ENCODE results near the gene IGFL2.
"Not testable (repeated sequence)": the region's sequence is repeated elsewhere in the genome, so short reads cannot be mapped to it uniquely, and the experiment has no call there.

Gene IGFL2

DNA sequence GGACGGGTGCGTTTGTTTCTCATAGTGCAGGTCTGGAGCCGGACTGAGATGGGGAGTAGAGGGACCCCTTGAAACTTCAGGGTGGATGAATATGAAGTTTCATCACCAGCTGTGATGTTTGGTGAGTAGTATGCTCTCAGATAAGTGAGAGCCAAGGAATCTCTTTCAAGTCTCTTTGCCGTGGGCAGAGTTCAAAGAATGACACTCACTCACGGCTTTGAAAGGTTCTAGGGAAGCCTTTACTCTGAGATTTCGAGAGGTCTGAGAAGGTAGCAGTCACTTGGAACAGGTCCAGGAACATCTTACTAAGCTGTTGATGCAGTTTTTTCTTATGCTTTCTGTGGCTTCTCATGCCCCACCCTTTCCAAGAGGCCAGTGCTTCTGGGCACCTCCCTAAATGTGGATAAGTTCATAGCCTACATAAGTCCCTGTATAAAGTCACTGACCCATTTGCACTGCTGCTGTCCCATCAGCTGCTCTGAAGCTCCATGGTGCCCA lies at the start of gene IGFL2:
Gene IGFL2 (plus strand): TSS at position 448 of the 498 bp plus-strand sequence. CDS start 41 bp downstream, at position 489.
- no peak for DNase-seq (ENCODE audit: low spot score)

DNA sequence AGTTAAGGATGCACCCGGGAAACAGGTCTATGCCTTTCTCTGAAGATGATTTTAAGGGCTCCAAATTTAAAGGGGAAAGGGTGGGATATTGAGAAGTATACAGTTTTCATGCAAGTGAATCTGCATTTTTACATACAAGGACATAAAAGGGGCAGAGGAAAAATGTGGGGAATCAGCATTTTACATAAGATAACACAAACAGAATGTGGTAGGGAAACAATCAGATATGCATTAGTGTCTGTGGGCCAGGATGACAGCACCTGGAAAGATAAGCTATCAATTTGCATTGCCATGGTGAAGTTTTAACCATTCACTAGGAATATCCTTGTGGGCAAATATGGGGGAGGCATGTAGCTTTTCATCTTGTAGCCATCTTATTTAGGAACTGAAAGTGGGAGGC lies 47.7 kb upstream of the IGFL2 start:
- DNase-seq (ENCODE audit: low spot score) = no peak

DNA sequence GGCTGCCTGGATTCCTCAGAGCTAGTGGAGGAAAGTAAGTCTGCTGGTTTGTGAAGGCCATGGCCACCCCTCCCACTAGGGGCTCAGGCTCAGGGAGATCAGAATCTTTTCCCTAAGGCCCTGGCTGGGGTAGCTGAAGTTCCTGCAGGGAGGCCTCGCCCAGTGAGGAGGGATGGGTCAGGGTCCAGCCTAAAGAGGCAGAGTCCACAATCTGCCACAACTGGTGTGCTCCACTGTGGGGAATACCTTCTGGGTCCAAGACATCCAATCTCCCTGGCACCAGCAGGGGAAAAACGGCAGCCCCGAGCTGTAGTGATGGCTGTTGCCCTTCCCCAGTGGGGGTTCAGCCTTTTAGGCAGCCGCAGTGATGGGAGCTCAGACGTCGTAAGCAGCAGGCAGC lies 46.7 kb upstream of the IGFL2 start:
- DNase-seq (ENCODE audit: low spot score) = no peak

DNA sequence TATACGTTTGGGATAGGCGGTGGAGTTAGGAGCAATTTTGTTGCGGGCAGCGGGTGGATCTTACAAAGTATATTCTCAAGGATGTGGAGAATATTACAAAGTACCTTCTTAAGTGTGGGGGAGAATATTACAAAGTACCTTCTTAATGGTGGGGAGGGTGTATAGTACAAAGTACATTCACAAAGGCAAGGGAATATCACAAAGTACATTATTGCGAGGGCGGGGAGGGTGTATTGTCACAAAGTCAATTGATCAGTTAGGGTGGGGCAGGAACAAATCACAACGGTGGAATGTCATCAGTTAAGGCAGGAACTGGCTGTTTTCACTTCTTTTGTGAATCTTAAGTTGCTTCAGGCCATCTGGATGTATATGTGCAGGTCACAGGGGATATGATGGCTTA lies 45.7 kb upstream of the IGFL2 start:
- not testable (repeated sequence) for DNase-seq (ENCODE audit: low spot score)

DNA sequence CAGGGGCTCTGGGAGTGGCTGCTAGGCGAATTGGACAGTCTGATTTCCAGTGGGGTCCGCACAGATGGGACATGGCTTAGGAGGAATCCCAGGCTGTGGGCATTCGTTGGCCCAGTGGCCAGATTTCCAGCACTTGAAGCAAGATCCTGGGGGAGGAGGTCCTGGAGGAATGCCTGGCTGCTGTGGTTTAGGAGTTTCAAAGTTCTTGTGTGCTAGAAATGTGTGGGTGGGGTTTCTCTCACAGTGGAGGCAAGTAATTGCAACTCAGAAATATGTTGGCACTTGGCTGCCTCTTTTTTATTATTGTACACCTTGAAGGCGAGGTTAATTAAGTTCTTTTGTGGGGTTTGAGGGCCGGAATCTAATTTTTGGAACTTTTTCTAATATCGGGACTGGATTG lies 40.7 kb upstream of the IGFL2 start:
- DNase-seq (ENCODE audit: low spot score) = no peak

DNA sequence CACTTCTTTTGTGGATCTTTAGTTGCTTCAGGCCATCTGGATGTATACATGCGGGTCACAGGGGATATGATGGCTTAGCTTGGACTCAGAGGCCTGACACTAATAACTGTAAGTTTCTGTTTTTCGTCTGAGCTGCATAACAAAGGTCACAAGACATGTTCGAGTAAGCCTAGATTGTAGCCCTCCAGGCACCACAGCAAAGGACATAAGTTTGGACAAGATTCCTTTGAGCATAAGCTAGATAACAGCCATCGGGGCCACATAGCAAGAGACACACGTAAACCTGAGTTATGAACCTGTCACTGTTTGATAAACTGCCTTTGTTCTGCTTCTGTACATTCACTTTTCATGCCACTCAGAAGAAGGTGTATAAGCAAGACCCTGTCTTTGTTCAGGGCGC lies 38.2 kb upstream of the IGFL2 start:
- no peak for DNase-seq (ENCODE audit: low spot score)

DNA sequence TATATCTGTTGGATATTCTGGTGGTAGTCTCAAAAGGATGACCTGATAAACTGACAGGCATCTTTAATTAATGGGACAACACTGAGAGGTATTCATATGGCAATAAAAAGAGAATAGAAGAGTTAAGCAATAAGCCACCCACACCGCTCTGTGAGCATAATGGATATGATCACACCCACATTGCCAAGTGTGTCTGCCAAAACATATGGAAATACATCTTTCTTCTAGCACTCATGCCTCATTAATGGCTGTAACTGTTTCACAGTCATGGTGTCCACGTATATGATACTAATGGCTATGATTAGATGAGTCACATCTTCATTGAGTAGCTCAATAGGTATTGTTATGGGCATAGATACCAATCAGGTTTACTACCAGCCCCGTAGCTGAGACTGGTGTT lies 36.7 kb upstream of the IGFL2 start:
- DNase-seq (ENCODE audit: low spot score) = no peak

DNA sequence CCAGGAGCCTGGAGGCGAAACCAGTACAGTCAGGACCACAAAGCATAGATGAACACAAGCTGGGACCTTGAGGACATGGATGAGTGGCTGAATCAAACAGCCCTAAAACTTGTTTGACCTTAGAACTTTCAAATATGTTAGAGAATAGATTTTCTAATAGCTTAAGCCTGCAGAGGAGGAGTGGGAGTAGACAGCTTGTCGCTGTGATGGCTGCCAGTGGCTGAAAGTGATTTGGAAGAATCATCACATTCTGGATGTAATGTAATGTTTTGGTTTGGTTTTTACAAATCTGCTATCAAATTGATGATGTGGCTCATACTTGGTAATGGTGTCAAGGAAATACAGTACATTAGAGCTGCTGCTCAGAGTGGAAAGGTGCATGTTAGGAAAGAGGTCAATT lies 35.5 kb upstream of the IGFL2 start:
- DNase-seq (ENCODE audit: low spot score) = no peak

DNA sequence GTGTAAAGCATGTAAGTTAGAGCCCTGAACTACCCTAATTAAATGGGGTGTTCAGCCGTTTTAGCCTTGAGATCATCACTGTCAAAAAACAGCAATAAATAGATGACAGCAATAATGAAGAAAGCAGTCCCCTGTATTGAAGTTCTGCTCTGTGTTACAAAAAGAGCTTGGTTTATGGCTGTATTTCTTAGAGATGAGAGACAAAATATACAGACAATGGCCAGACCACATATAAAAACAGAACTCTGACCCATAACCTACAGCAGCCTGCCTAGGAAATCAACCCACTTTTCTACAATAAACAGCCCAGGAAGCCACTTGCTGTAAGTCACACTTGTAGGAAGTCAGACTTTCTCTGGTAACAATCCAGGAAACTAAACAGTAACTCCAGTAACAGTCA lies 34.3 kb upstream of the IGFL2 start:
- DNase-seq (ENCODE audit: low spot score) = no peak

DNA sequence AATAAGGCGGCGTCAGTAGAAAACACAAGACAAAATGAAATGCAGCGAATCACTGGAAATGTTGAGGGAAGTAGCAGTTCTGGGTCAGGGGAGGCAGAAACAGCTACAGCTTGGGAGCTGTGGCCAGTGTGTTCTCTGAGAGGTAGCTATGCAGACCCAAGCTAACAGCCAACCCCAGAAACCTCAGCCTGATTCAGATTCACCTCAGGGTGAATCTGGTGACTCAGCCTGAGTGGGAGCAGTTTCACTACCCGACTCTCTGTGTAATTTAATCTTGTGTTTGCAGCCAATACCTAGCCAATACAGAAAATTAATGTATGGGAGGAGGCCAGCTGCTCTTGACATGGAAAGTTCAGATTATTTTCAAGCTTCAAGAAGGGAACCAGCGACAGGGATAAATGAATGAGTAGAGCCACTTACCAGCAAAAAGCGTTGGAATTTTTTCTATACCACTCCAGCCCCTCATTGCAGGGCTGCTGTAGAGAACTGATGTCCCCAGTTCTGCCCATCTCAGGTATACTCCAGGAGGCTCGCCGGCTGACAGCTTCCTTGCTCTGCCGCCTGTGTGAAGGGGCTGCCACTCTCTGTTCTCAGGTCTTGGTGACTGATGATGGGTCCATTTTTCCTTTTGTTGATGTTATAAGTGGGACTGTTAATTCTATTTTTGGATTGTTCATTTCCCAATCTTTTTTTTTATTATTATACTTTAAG lies 32.5 kb upstream of the IGFL2 start:
- DNase-seq (ENCODE audit: low spot score) = peak; percentile 65

DNA sequence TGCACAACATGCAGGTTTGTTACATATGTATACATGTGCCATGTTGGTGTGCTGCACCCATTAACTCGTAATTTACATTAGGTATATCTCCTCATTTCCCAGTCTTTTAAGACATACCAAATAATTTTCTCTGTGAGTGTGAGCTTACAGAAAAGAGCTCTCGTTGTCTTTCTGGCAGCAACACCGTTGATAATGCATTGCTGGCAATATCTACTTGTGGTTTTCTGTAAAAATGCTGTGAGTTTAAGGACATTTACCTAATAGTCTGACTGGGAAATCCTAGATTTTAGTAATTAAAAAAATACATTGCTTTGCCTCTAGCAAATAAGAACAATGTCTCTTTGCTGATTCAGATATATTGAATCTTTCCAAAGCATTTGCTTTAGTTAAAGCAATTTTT lies 31.9 kb upstream of the IGFL2 start:
- DNase-seq (ENCODE audit: low spot score) = no peak

DNA sequence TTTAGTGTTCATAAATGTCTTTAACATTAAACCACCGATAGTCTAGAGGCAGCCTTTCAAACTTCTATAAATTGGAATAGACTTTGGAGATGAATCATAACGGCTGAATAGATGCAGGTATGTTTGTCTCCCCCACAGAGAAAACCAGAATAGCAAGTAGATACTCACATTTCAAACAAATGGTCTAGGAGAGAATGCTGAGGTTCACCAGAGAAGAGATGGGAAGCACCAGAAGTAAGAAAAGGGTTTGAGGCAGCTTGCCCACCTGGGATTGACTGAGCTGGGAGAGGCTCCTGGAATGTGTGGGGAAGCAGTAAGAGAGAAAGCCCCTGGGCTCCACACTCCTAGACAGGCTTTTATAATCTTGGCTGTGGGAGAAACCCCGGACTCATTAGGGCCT lies 29.9 kb upstream of the IGFL2 start:
- no peak for DNase-seq (ENCODE audit: low spot score)

DNA sequence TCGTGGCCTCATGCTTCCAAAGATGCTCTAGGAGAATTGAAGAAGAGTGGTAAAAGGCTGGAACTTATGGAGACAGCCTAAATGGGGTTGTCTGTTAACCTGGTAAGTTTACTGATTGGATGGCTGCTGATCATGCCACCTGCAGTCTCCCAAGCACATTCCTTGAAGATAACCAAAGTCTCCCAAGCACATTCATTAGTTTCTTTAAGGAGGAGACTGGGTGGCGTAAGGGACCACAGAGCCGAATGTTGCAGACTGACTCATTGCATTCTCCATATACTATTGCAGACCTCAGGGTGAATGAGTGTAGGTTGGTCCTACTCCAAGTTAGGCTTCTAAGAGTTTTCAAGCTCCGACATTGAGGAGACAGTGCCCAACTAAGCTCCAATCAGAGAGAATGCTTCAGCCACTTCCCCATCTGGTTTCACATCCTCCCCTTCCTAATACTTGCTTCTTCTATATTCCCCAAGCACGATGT lies 23.4 kb upstream of the IGFL2 start, which contains the start of gene IGFL3:
Gene IGFL3 (minus strand): TSS at position 51 of the 478 bp plus-strand sequence. CDS start 39 bp downstream, at position 12.
- no peak for DNase-seq (ENCODE audit: low spot score)

DNA sequence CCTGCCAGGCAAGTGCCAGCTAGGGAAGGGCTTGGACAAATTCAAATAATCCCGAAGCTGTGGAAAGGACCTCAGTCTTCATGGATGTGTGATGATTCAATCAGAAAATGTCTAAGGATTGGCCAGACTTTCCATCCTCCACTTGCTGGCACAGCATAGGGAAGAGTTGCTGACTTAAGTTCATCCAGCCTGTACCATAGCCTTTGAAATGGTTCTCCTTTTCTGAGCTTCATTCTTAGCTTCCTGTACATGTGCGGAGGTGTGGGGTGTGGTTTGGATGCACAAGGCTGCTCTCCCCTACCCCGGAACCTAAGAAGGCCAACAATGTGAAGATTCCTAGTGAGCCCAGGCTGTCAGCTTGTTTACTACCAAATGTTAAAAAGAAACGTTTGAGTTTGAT lies 22.6 kb upstream of the IGFL2 start:
- DNase-seq (ENCODE audit: low spot score) = no peak

DNA sequence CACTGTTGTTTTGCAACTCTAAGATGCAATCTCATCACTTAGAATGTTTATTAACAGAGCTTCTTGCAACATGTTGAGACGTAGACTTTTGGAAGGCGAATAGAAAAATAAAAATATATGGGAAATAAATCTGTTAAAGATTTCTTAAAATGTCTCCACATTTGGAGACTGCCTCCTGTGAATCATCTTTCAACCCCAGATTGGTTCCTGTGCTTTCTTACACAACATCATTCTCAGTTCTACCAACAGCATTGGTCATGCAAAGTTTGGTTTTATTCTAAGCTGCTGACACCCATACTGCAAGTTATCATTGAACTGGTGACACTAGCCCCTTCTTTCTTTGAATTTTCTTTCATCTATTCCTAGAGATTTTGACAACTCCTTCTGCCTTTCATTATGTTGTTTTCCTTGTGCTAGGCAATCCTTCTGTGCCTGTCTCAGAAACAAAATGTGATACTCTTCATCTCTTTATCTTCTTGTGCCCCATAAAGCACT lies 21.9 kb upstream of the IGFL2 start:
- DNase-seq (ENCODE audit: low spot score) = no peak

DNA sequence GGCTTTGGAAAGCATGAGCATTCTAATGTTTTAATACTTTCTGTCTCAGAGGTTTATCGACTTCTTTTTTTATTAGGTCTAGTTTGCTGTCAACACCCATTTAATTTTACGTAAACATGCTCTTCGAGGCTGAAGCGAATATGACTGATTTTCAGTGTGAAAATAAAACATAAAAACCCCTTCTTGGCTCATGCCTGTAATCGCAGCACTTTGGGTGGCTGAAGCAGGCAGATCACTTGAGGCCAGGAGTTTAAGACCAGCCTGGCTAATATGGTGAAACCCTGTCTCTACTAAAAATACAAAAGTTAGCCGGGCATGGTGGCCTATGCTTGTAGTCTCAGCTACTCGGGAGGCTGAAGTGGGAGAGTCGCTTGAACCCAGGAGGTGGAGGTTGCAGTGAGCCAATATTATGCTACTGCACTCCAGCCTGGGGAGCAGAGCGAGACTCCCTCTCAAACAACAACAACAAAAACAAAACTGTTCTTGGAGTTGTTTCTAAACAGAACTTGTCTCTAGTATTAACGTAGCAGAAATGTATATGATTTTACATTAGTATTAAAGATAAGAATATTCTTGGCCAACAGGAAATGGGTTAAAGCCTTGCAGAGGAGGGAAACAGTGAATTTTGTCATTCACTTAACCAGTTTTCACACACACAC lies 16.4 kb upstream of the IGFL2 start:
- no peak for DNase-seq (ENCODE audit: low spot score)

DNA sequence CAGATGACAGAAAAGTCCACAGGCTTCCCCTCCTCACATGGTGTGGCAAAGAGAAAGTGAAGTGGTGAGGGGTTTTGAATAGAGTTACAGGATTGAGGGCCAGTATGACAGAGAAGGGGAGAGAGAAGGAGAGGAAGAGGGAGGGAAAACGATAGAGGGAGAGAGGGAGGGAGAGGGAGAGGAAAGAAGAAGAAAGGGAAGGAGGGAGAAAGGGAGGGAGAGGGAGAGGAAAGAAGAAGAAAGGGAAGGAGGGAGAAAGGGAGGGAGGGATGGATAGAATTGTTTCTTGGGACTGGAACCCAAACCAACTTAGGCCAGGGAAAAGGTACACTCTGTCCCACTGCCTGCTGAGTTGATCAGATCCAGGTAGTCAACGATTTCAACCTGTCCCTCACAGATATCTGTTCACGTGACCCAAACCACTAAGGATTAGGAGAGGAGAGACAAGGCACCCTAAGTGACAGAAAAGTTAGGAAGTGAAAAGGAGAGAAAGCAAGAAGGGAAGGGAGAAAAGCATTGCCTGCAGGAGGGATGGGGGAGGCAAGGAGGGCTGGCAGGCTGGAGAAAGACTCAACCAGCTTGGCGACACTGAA lies 15.4 kb upstream of the IGFL2 start:
- no peak for DNase-seq (ENCODE audit: low spot score)

DNA sequence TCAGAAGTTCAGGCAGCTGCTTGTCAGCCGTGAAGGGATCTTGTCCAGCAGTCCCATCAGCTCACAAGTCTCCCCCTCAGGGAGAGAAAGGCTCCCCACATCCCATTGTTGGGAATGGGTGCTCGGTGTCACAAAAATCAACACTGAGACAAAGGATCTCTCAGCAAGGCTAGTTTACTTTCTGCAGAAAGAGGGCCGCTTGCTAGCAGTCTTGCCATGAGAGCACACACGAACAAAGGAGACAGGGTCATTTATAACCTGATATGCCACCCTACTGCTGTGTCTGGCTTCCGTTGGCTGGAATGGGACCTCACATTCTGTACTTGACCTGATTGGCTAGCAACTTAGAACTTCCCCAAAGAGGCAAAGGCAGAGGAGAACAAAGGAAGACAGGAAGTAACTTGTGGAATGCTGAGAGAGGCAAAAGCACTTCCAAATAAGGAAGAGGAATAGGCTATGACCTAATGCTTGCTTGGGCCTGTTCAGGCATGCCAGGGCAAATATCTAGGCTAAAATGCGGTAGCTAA lies 14.9 kb upstream of the IGFL2 start:
- DNase-seq (ENCODE audit: low spot score) = no peak

DNA sequence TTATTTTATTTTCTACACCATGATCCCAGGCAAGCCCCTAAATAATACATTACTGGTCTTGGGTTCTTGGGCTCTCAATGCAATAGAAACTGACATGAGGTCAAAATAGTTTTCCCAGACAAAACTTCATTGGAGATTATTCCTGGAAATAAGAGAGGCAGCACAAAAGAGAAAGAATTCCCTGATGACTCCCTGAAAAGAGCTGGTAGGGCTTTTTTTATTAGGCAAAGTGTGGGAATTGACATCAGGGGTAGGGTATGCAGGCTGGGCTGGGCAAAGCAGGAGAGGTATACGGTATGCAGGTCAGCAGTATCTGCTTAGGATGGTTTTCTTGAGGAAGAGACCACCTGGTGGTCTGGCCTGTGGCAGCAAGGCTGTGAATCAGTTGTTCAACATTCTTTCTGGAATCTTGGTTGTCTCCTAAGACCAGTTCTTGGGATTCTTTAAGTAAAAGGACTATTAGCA lies 14.2 kb upstream of the IGFL2 start:
- DNase-seq (ENCODE audit: low spot score) = no peak

DNA sequence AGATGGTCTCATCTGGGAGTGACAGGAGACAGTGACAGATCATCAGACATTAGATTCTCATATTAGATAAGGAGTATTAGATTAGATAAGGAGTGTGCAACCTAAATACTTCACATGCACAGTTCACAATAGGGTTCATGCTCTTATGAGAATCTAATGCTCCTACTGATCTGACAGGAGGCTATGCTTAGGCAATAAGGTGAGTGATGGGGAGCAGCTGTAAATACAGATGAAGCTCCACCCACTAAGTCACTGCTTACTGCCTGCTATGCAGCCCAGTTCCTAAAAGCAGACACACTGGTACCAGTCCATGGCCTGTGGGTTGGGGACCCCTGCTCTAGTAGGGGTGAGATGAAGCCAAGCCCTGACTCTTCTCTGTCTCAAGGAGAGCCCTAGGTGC lies 13.5 kb upstream of the IGFL2 start:
- DNase-seq (ENCODE audit: low spot score) = no peak

DNA sequence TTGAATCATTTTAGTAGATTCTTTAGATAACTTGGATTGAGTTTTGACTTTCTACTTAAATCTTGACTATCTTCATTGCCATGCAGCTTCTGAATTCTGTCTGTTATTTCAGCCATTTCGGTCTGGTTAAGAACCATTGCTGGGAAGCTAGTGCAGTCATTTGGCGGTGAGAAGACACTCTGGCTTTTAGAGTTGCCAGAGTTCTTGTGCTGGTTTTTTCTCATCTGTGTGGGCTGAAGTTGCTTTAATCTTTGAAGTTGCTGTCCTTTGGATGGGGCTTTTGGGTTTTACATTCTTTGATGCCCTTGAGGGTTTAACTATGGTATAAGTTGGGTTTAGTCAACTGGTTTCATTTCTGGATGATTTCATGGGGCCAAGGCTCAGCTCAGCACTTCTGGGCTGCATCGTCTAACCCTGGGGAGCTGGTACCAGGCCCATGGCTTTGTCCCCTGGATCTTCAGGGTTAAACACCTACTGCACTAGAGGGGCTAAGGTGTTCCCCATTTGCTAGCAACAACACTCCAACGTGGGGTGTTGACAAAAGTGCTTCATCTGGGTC lies 10.0 kb upstream of the IGFL2 start:
- DNase-seq (ENCODE audit: low spot score) = no peak

DNA sequence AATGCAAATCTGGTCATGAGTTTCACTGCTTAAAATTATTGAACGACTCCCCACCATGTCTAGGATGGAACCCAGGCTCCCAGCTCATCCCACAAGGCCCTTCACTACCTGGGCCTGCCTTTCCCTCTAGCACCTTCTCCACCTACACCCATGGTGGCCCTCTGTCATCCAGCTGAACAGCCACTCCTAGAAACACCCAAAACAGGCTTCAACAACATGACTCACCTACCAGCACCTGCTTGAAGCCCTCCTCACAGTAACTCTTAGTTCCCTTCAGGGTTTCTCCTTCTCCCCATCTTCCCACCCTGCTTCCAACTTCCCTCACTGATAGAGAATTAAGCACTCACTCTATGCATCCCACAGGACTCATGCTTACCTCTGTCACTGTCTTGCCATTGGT lies 6.6 kb upstream of the IGFL2 start:
- DNase-seq (ENCODE audit: low spot score) = no peak

All from activated CD4-positive, alpha-beta T cell treated with anti-CD3 and anti-CD28 coated beads, Interleukin-2, Interleukin-4, amounts not matched to agents 100 ng/mL and 50 ng/mL, durations not matched to agents 16 hours and 8 hours (primary cell).